Measurements from ENCODE around the gene ACOT9. TPM values are rescaled to one million over a fixed set of nuclear protein-coding genes. Genes with fewer than 3 reads are reported as not detected.

The ACOT9 gene
- total RNA-seq, 1 donor from 2014 or later: 61.8 TPM

DNA sequence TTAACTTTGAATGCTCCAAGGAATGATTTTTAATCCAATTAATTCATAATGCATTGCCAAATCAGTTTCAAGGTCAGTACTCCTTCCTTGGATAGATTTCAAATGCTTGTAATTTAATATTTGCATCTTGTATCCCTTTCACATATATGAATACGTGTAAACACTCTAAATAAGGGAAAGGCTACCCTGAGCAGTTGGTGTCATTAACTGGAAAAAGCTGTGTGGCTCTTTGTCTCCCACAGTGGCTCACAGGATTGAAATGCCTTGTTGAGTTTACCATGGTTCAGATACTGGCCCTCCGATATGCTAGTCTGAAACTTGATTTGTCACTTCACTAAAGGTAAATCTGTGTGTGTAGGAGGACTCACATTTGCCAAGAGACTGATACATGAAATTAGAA, 16.7 kb upstream of the ACOT9 start:
- H3K9me3 Mint-ChIP-seq: no peaks in the 10 kb centered on the region
- TF ChIP-seq, protein P1, sequence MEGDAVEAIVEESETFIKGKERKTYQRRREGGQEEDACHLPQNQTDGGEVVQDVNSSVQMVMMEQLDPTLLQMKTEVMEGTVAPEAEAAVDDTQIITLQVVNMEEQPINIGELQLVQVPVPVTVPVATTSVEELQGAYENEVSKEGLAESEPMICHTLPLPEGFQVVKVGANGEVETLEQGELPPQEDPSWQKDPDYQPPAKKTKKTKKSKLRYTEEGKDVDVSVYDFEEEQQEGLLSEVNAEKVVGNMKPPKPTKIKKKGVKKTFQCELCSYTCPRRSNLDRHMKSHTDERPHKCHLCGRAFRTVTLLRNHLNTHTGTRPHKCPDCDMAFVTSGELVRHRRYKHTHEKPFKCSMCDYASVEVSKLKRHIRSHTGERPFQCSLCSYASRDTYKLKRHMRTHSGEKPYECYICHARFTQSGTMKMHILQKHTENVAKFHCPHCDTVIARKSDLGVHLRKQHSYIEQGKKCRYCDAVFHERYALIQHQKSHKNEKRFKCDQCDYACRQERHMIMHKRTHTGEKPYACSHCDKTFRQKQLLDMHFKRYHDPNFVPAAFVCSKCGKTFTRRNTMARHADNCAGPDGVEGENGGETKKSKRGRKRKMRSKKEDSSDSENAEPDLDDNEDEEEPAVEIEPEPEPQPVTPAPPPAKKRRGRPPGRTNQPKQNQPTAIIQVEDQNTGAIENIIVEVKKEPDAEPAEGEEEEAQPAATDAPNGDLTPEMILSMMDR (conservative IDR thresholded peaks at IDR 0.05): no peak
- peaks cover 12% of the 10 kb centered on the region for H3K4me1 Mint-ChIP-seq
- no peak overlapping the region for H3K4me3 Mint-ChIP-seq
- no peaks in the 10 kb centered on the region for H3K27me3 Mint-ChIP-seq (ENCODE audit: low read depth)
- no peak overlapping the region for H3K27ac Mint-ChIP-seq (ENCODE audit: unreplicated experiment)
- no peak for DNase-seq (ENCODE audit: low read depth, low spot score)
- H3K36me3 Mint-ChIP-seq (ENCODE audit: low read depth): no peaks in the 10 kb centered on the region

- Mint-ChIP-seq H3K27ac (ENCODE audit: unreplicated experiment) (no peak overlapping the region), H3K4me3 (no peak overlapping the region), H3K36me3 (ENCODE audit: low read depth) (no peaks in the 10 kb centered on the region), H3K27me3 (ENCODE audit: low read depth) (no peaks in the 10 kb centered on the region), H3K4me1 (peaks cover 3% of the 10 kb centered on the region), H3K9me3 (no peaks in the 10 kb centered on the region)
- peak; percentile 76 for DNase-seq (ENCODE audit: low read depth, low spot score)
- TF ChIP-seq, protein P1 (conservative IDR thresholded peaks at IDR 0.05): peak; percentile 80
These were observed 13.1 kb upstream of the ACOT9 start for GRCh38 chrX:23756165-23756564.

- H3K4me3 Mint-ChIP-seq: no peak overlapping the region
- TF ChIP-seq, protein P1 (conservative IDR thresholded peaks at IDR 0.05): no peak
- no peak for DNase-seq (ENCODE audit: low read depth, low spot score)
- peaks cover 3% of the 10 kb centered on the region for H3K4me1 Mint-ChIP-seq
- H3K9me3 Mint-ChIP-seq: no peaks in the 10 kb centered on the region
- no peaks in the 10 kb centered on the region for H3K36me3 Mint-ChIP-seq (ENCODE audit: low read depth)
- H3K27me3 Mint-ChIP-seq (ENCODE audit: low read depth): no peaks in the 10 kb centered on the region
- no peak overlapping the region for H3K27ac Mint-ChIP-seq (ENCODE audit: unreplicated experiment)
These were observed 11.6 kb upstream of the ACOT9 start for GRCh38 chrX:23754664-23755063.

GRCh38 chrX:23752740-23753415, 9.8 kb upstream of the ACOT9 start:
- no peak overlapping the region for H3K4me3 Mint-ChIP-seq
- H3K27ac Mint-ChIP-seq (ENCODE audit: unreplicated experiment): no peak overlapping the region
- H3K36me3 Mint-ChIP-seq (ENCODE audit: low read depth): no peaks in the 10 kb centered on the region
- H3K4me1 Mint-ChIP-seq: peaks cover 3% of the 10 kb centered on the region
- DNase-seq (ENCODE audit: low read depth, low spot score): no peak
- TF ChIP-seq, protein P1 (conservative IDR thresholded peaks at IDR 0.05): no peak
- no peaks in the 10 kb centered on the region for H3K27me3 Mint-ChIP-seq (ENCODE audit: low read depth)
- no peaks in the 10 kb centered on the region for H3K9me3 Mint-ChIP-seq

- H3K4me1 Mint-ChIP-seq: no peaks in the 10 kb centered on the region
- no peaks in the 10 kb centered on the region for H3K36me3 Mint-ChIP-seq (ENCODE audit: low read depth)
- no peaks in the 10 kb centered on the region for H3K27me3 Mint-ChIP-seq (ENCODE audit: low read depth)
- no peak overlapping the region for H3K27ac Mint-ChIP-seq (ENCODE audit: unreplicated experiment)
- no peaks in the 10 kb centered on the region for H3K9me3 Mint-ChIP-seq
- TF ChIP-seq, protein P1 (conservative IDR thresholded peaks at IDR 0.05): no peak
- no peak for DNase-seq (ENCODE audit: low read depth, low spot score)
- H3K4me3 Mint-ChIP-seq: no peak overlapping the region
These were observed 6.5 kb upstream of the ACOT9 start for GRCh38 chrX:23749576-23749975.
